Heart left ventricle (tissue), 16 donors: ENCODE measurements around the gene NOP9. TPM values are rescaled to one million over a fixed set of nuclear protein-coding genes. Genes with fewer than 3 reads are reported as not detected.

Source experiments
- ATAC-seq, 4 donors: fragments of 200-7000 bp; cut with Tn5 transposase; one replicate each; pipeline ENCODE4 v1.9.1; 2020 to 2022; ENCODE audit warnings: moderate library complexity in 4 of 4, mild to moderate bottlenecking in 3 of 4, moderate number of reproducible peaks in 1 of 4
- DNase-seq, 5 donors: peaks; one replicate each; pipeline ENCODE4 v3.0.0-alpha.2; 2020
- H3K27ac ChIP-seq, 12 donors: fragments of 200-600 bp; sonication (generic) in 4 of 12; one replicate each; pipeline versions ENCODE4 v1.5.0 to v1.8.0; 2016 to 2022; ENCODE audit warnings: mild to moderate bottlenecking in 2 of 12
- H3K27me3 ChIP-seq, 9 donors: fragments of 200-600 bp; sonication (generic) in 2 of 9; one replicate each; pipeline versions ENCODE4 v1.5.1 to v1.8.0; 2016 to 2022; ENCODE audit warnings: mild to moderate bottlenecking in 3 of 9
- H3K36me3 ChIP-seq, 9 donors: fragments of 200-600 bp; sonication (generic) in 2 of 9; one replicate each; pipeline versions ENCODE4 v1.5.0 to v1.8.0; 2018 to 2022; ENCODE audit warnings: mild to moderate bottlenecking in 2 of 9
- H3K4me1 ChIP-seq, 12 donors: fragments of 200-600 bp; sonication (generic) in 4 of 12; one replicate each; pipeline versions ENCODE4 v1.5.0 to v1.8.0; 2016 to 2022; ENCODE audit warnings: mild to moderate bottlenecking in 3 of 12
- H3K4me3 ChIP-seq, 12 donors: fragments of 200-600 bp; sonication (generic) in 4 of 12; one replicate each; pipeline versions ENCODE4 v1.5.0 to v1.8.0; 2017 to 2022; ENCODE audit warnings: mild to moderate bottlenecking in 9 of 12, moderate library complexity in 4 of 12
- H3K9me3 ChIP-seq, 12 donors: fragments of 200-600 bp; sonication (generic) in 4 of 12; one replicate each; pipeline versions ENCODE4 v1.5.0 to v1.8.0; 2016 to 2022; ENCODE audit warnings: mild to moderate bottlenecking in 1 of 12
- POLR2A ChIP-seq, 2 donors: fragments of 450-650 bp; IDR thresholded peaks; one replicate each; pipeline ENCODE4 v1.6.1; 2017; ENCODE audit warnings: antibody characterized with exemption in 2 of 2, mild to moderate bottlenecking in 2 of 2, moderate library complexity in 2 of 2
- WGBS, 4 donors: extraction: QIAGEN DNeasy Blood & Tissue Kit in 2 of 4; methylation state at CpG; one replicate each; pipeline versions ENCODE4 v1.1.5 to v1.1.7; 2013 to 2018; 5-methylcytosine and 5-hydroxymethylcytosine counted together
- intact Hi-C, 10 donors: fragments of 100-400 bp; cut with DNase I; formaldehyde crosslinking; loops; one replicate each; pipeline versions ENCODE4 v1.11.1 to v1.14.2; 2022
- polyA plus RNA-seq, 2 donors: library from polyadenylated mRNA; stranded (reverse); fragments of 200-250 nt; gene quantifications; one replicate each; pipeline ENCODE4 v1.2.3, GENCODE V29; 2013
- total RNA-seq, 9 donors: library from RNA; depleted of rRNA in 2 of 9; stranded (reverse); fragments of >200 nt in 2 of 9; fragmentation: NEBNext Ultra II Directional in 3 of 9; extraction: Animal tissue kit (Norgen Biotek cat#: 25700) in 3 of 9; gene quantifications; one replicate each; pipeline versions ENCODE4 v1.1.0 to v1.2.4, GENCODE V29; 2016 to 2023
- TF ChIP-seq, protein P1 (sequence below), 12 donors: fragments of 200-600 bp; sonication (generic) in 4 of 12; IDR thresholded peaks; one replicate each; pipeline versions ENCODE4 v1.5.0 to v1.8.0; 2018 to 2022; ENCODE audit warnings: antibody characterized with exemption in 12 of 12, mild to moderate bottlenecking in 5 of 12
- donor health status: ischemic (EF 13 %, LVEDD 7.1; RV severe dilation, severe dysfunction).
- donor health status: healthy with polysubstance abuse.
- donor health status: DM: no; HTN: yes; CAD: no.
- donor health status: DM: no; HTN: no; CAD: no.
- donor health status: ischemic (EF 25% LVEDD 6.9; RV normal size, moderate dysfunction).
- donor health status: ischemic (EF 25% LVEDD 5.7; RV mildly dilated, moderate dysfunction).
- donor health status: healthy.
- donor health status: DM: yes; HTN: yes; CAD: no.
- donor health status: ischemic (EF 35%, LVEDD 5.7; RV mildly dilated, moderate dysfunction).
- donor health status: nonischemic (EF 11% LVEDD 7.7; RV severe dilation, severe dysfunction).
- donor health status: DM: yes; HTN: yes; CAD: no.
- donor health status: PGD.
- donor health status: ischemic (EF 29% LVEDD 5.4; RV normal size, mild dysfunction).
- donor health status: nonischemic (EF 23%, LVEDD 6.1; RV moderate dilation, normal function).

NOP9 gene
- total and polyA plus RNA-seq, 11 donors, result 13.5 to 34.0 (median 27.8) TPM

DNA sequence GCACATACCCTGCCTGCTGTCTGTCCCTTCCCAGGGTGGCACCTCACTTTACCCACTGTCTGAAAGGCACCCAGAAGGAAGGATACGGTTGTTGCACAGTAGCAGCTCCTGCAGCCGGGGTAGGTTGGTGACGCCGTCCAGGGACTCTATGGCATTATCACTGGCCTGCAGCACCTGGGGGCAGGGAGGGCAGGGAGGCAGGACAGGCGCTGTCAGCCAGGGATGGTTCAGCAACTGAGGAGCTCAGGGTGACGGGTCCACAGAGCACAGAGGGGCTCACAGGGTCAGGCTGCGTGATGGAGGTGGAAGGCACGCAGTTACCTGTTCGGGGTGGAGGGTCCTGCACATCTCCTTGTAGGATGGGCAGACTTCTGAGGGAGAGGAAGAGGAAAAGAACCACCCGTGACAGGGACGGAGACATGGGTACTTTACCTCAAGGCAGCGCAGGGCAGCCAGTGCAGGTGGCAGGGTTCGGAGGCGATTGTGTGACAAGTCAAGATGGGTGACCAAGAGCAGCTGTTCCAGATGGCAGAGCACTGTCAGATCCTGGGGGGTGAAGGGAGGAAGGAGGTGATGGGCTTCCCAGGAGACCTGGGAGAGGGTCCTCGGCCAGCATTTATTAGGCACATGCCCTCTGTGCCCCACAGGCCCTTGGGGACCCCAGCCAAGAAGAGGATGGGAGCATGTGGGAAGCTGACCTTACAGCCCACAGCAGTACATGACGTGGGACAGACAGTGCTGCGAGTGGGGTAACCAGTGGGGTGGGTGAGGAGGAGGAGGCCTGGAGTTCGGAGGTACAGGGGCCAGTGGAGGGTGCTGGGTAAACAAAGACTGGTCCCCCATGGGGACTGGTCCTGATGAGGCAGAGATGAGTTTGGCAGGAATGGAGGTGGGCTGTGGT is 33.1 kb upstream of the NOP9 start:
- no peak overlapping the region for H3K27ac ChIP-seq
- intact Hi-C loops, result no loop called here
- peaks cover 0 to 46% (median 30%) of the 10 kb centered on the region in 9 donors for H3K36me3 ChIP-seq
- no peaks in the 10 kb centered on the region for H3K27me3 ChIP-seq
- ATAC-seq (no peak), DNase-seq (no peak)
- TF ChIP-seq POLR2A (IDR thresholded peaks at IDR 0.05), result no peak
- TF ChIP-seq, protein P1, sequence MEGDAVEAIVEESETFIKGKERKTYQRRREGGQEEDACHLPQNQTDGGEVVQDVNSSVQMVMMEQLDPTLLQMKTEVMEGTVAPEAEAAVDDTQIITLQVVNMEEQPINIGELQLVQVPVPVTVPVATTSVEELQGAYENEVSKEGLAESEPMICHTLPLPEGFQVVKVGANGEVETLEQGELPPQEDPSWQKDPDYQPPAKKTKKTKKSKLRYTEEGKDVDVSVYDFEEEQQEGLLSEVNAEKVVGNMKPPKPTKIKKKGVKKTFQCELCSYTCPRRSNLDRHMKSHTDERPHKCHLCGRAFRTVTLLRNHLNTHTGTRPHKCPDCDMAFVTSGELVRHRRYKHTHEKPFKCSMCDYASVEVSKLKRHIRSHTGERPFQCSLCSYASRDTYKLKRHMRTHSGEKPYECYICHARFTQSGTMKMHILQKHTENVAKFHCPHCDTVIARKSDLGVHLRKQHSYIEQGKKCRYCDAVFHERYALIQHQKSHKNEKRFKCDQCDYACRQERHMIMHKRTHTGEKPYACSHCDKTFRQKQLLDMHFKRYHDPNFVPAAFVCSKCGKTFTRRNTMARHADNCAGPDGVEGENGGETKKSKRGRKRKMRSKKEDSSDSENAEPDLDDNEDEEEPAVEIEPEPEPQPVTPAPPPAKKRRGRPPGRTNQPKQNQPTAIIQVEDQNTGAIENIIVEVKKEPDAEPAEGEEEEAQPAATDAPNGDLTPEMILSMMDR (IDR thresholded peaks at IDR 0.05), result no peak
- no peaks in the 10 kb centered on the region for H3K9me3 ChIP-seq
- 84 to 91% (median 88%) methylated on average over 18 of the region's 18 CpGs for WGBS, 4 donors
- peaks cover 0 to 7% (median 0%) of the 10 kb centered on the region in 12 donors for H3K4me1 ChIP-seq
- H3K4me3 ChIP-seq, result no peak overlapping the region

DNA sequence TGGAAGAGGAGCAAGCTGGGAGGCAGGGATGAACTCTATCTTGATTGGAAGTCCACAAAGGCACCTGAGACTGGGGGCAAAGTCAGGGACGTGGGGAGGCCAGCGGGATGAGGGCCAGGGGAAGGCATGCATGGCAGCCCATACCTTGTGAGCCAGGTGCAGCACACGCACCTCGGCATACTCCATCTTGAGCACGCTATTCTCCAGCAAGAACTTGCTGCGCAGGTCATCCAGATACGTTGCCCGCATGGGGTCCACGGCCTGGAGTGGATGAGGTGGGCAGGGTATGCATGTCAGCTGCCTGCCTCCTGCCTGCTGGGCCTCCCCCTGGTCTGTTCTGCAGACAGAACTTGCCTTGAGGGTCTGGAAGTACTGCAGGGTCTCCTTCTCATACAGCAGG is 32.1 kb upstream of the NOP9 start:
- TF ChIP-seq POLR2A (IDR thresholded peaks at IDR 0.05), result no peak
- TF ChIP-seq, protein P1 (IDR thresholded peaks at IDR 0.05), result no peak
- Histone ChIP-seq H3K4me1 (peaks cover 0 to 17% (median 6%) of the 10 kb centered on the region in 12 donors), H3K36me3 (peaks cover 0 to 46% (median 30%) of the 10 kb centered on the region in 9 donors), H3K9me3 (no peaks in the 10 kb centered on the region), H3K27me3 (no peaks in the 10 kb centered on the region), H3K27ac (no peak overlapping the region), H3K4me3 (no peak overlapping the region)
- WGBS, 4 donors, result 91 to 95% (median 94%) methylated on average over 5 to 9 of the region's 9 CpGs
- DNase-seq, result no peak
- intact Hi-C loops, result no loop called here
- no peak for ATAC-seq

DNA sequence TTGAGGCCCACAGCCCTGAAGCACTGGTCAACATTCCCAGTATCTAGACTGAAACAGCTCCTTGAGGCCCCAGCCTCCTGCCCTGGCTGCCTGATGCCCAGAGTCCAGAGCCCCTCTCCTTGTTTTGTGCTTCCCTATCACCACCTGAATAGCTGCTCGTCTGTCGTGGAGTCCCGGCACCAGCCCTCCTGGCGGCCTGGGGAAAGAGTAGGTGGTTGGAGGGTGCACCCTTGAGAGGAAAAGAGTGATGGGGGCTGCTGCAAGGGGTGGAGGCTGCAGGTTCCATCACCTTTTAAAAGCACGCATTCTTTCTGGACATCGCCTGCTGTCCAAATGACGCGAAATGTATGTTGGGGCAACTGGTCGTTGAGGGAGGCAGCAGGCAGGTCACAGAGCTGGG is 31.4 kb upstream of the NOP9 start:
- intact Hi-C loops, result no loop called here
- peaks cover 0 to 46% (median 30%) of the 10 kb centered on the region in 9 donors for H3K36me3 ChIP-seq
- no peak overlapping the region for H3K27ac ChIP-seq
- peaks cover 0 to 24% (median 6%) of the 10 kb centered on the region in 12 donors for H3K4me1 ChIP-seq
- H3K4me3 ChIP-seq, result no peak overlapping the region
- no peaks in the 10 kb centered on the region for H3K9me3 ChIP-seq
- ATAC-seq (no peak), DNase-seq (no peak)
- H3K27me3 ChIP-seq, result no peaks in the 10 kb centered on the region
- TF ChIP-seq, protein P1 (IDR thresholded peaks at IDR 0.05), result no peak
- no peak for TF ChIP-seq POLR2A (IDR thresholded peaks at IDR 0.05)
- WGBS, 4 donors, result 86 to 96% (median 89%) methylated on average over 9 of the region's 9 CpGs

DNA sequence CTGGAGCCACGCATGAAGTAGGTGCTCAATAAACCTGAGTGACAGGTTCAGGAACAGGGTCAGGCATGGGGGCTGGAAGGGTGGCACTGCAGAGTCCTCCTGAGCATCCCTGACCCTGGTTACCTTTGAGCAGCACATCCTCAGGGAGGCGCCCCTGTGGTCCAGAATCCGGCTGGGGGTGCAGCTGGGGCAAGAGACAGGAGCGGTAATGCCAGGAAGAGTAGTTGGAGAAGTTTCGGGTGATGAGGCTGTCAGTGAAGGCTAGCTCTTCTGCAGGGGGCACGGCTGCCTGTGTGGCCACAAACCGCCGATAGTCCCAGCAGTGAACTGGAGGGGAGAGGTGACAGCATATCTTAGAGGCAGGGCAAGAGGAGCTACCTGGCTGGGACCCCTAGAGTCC is 30.3 kb upstream of the NOP9 start:
- Histone ChIP-seq H3K36me3 (peaks cover 0 to 46% (median 30%) of the 10 kb centered on the region in 9 donors), H3K4me1 (peaks cover 0 to 35% (median 11%) of the 10 kb centered on the region in 12 donors), H3K4me3 (no peak overlapping the region), H3K27me3 (no peaks in the 10 kb centered on the region), H3K9me3 (no peaks in the 10 kb centered on the region), H3K27ac (no peak overlapping the region)
- TF ChIP-seq, protein P1 (IDR thresholded peaks at IDR 0.05), result no peak
- TF ChIP-seq POLR2A (IDR thresholded peaks at IDR 0.05), result no peak
- intact Hi-C loops, result no loop called here
- WGBS, 4 donors, result 90 to 97% (median 93%) methylated on average over 8 of the region's 8 CpGs
- ATAC-seq (no peak), DNase-seq (no peak)
